GM23248 (cell line): ENCODE results near the gene ZMIZ1. TPM values are rescaled to one million over a fixed set of nuclear protein-coding genes. Genes with fewer than 3 reads are reported as not detected.

Source experiments
- DNase-seq: peaks from one replicate; pipeline ENCODE4 v3.0.0-alpha.2; 2015
- H2AFZ ChIP-seq: fragments of 200-600 bp; sonication (generic); 2 replicates; pipeline ENCODE4 v1.6.1; 2016; ENCODE audit warnings: antibody characterized with exemption
- H3F3A ChIP-seq: fragments of 200-600 bp; sonication (generic); 2 replicates; pipeline ENCODE4 v1.6.1; 2016; ENCODE audit warnings: mild to moderate bottlenecking, antibody characterized with exemption, mixed run types; ENCODE audit not compliant: insufficient read depth
- H3K27ac ChIP-seq: fragments of 200-600 bp; sonication (generic); 2 replicates; pipeline ENCODE4 v1.5.1; 2016; ENCODE audit warnings: mild to moderate bottlenecking
- H3K27me3 ChIP-seq: fragments of 200-600 bp; sonication (generic); replicated peaks from 2 replicates; pipeline ENCODE4 v1.6.1; 2016; ENCODE audit warnings: mild to moderate bottlenecking; ENCODE audit not compliant: insufficient read depth
- H3K36me3 ChIP-seq: fragments of 200-600 bp; sonication (generic); 2 replicates; pipeline ENCODE4 v1.6.1; 2016; ENCODE audit warnings: low read depth, mild to moderate bottlenecking
- H3K4me1 ChIP-seq: fragments of 200-600 bp; sonication (generic); 2 replicates; pipeline ENCODE4 v1.6.1; 2016; ENCODE audit warnings: mild to moderate bottlenecking; ENCODE audit not compliant: insufficient read depth
- H3K4me2 ChIP-seq: fragments of 200-600 bp; sonication (generic); one replicate; pipeline ENCODE4 v1.6.1; 2016; ENCODE audit warnings: mild to moderate bottlenecking; ENCODE audit not compliant: unreplicated experiment
- H3K4me3 ChIP-seq: fragments of 200-600 bp; sonication (generic); 2 replicates; pipeline ENCODE4 v1.5.1; 2016; ENCODE audit warnings: mild to moderate bottlenecking
- H3K79me2 ChIP-seq: fragments of 200-600 bp; sonication (generic); 2 replicates; pipeline ENCODE4 v1.6.1; 2016; ENCODE audit warnings: mild to moderate bottlenecking; ENCODE audit not compliant: insufficient read depth
- H3K9ac ChIP-seq: fragments of 200-600 bp; sonication (generic); 2 replicates; pipeline ENCODE4 v1.6.1; 2016; ENCODE audit warnings: mild to moderate bottlenecking
- H3K9me2 ChIP-seq: fragments of 200-600 bp; sonication (generic); 2 replicates; pipeline ENCODE4 v1.6.1; 2016; ENCODE audit warnings: mixed run types, mild to moderate bottlenecking, moderate library complexity; ENCODE audit not compliant: insufficient read depth
- H3K9me3 ChIP-seq: fragments of 200-600 bp; sonication (generic); one replicate; pipeline ENCODE4 v1.6.1; 2017; ENCODE audit warnings: low read depth
- H4K20me1 ChIP-seq: fragments of 200-600 bp; sonication (generic); 2 replicates; pipeline ENCODE4 v1.6.0; 2016; ENCODE audit not compliant: insufficient read depth
- EZH2 ChIP-seq: fragments of 200-600 bp; sonication (generic); IDR thresholded peaks from 2 replicates; pipeline ENCODE4 v1.6.1; 2018; ENCODE audit warnings: antibody characterized with exemption, mild to moderate bottlenecking; ENCODE audit not compliant: insufficient read depth, poor library complexity, severe bottlenecking
- EZH2phosphoT487 ChIP-seq: fragments of 200-600 bp; sonication (generic); IDR thresholded peaks from 2 replicates; pipeline ENCODE4 v1.6.1; 2018; ENCODE audit warnings: antibody characterized with exemption, moderate library complexity, mild to moderate bottlenecking, low read depth; ENCODE audit not compliant: insufficient read depth
- WGBS, 2 experiments: methylation state at CpG; one replicate each; pipeline ENCODE4 v1.1.6; 2015 to 2017; ENCODE audit warnings: low lambda C conversion rate in 2 of 2, low coverage in 1 of 2; ENCODE audit errors: missing lambda C conversion rate in 2 of 2; 5-methylcytosine and 5-hydroxymethylcytosine counted together
- in situ Hi-C: fragments of 300-500 bp; cut with MboI; formaldehyde crosslinking; loops from 2 replicates; pipeline ENCODE4 v1.15.0; 2020
- polyA plus RNA-seq: library from polyadenylated mRNA; unstranded; fragments of >200 nt; fragmentation: Nextera tagmentation; extraction: Ambion mirVana; gene quantifications from 2 replicates; pipeline ENCODE4 v1.2.1, GENCODE V29; 2016
- total RNA-seq: library from RNA; depleted of rRNA; stranded (reverse); fragments of >200 nt; shearing (Covaris generic); gene quantifications from 2 replicates; pipeline ENCODE4 v1.2.3, GENCODE V29; 2014

The ZMIZ1 gene
- total and polyA plus RNA-seq, 2 experiments from 2014 or later = 21.9 to 28.4 TPM

- no peak for DNase-seq
- H3K27me3 ChIP-seq = no peaks in the 10 kb centered on the region
- no peaks in the 10 kb centered on the region for H3K4me1 ChIP-seq
- H3K4me3 ChIP-seq = no peak overlapping the region
- no peak overlapping the region for H3K4me2 ChIP-seq
- in situ Hi-C loops = no loop called here
- no peak overlapping the region for H3K9ac ChIP-seq
- no peaks in the 10 kb centered on the region; the same call in 1 of the 2 replicates for H4K20me1 ChIP-seq
- H3K79me2 ChIP-seq = peaks cover 99% of the 10 kb centered on the region
- H3F3A ChIP-seq = peaks cover 22% of the 10 kb centered on the region
- H3K36me3 ChIP-seq = no peaks in the 10 kb centered on the region
- no peaks in the 10 kb centered on the region for H3K9me3 ChIP-seq
- H3K9me2 ChIP-seq = no peaks in the 10 kb centered on the region
- H2AFZ ChIP-seq = no peak overlapping the region
- WGBS, 2 experiments = 89 to 91% methylated on average over 10 of the region's 10 CpGs
- no peak overlapping the region for H3K27ac ChIP-seq
- no peak for TF ChIP-seq EZH2phosphoT487
- TF ChIP-seq EZH2 = no peak
Observed at GRCh38 chr10:79258894-79259293, 190.1 kb downstream of the ZMIZ1 start.

GRCh38 chr10:79259834-79260233 is 191.1 kb downstream of the ZMIZ1 start:
- H4K20me1 ChIP-seq = no peaks in the 10 kb centered on the region; the same call in 1 of the 2 replicates
- H3K4me1 ChIP-seq = no peaks in the 10 kb centered on the region
- H3F3A ChIP-seq = peaks cover 22% of the 10 kb centered on the region
- no peaks in the 10 kb centered on the region for H3K9me2 ChIP-seq
- H3K4me2 ChIP-seq = no peak overlapping the region
- in situ Hi-C loops = no loop called here
- H3K79me2 ChIP-seq = peaks cover 99% of the 10 kb centered on the region
- no peak overlapping the region for H3K9ac ChIP-seq
- no peak overlapping the region for H2AFZ ChIP-seq
- no peak for DNase-seq
- H3K4me3 ChIP-seq = no peak overlapping the region
- no peaks in the 10 kb centered on the region for H3K9me3 ChIP-seq
- no peaks in the 10 kb centered on the region for H3K36me3 ChIP-seq
- H3K27me3 ChIP-seq = no peaks in the 10 kb centered on the region
- no peak overlapping the region for H3K27ac ChIP-seq
- 81% methylated on average over 7 of the region's 7 CpGs for WGBS, 2 experiments
- TF ChIP-seq EZH2 = no peak
- no peak for TF ChIP-seq EZH2phosphoT487

GRCh38 chr10:79260811-79261740 is 192.3 kb downstream of the ZMIZ1 start:
- peaks cover 29% of the 10 kb centered on the region for H3F3A ChIP-seq
- H3K27me3 ChIP-seq = no peaks in the 10 kb centered on the region
- WGBS, 2 experiments = 69 to 72% methylated on average over 24 of the region's 24 CpGs
- in situ Hi-C loops = no loop called here
- H3K4me1 ChIP-seq = peaks cover 11% of the 10 kb centered on the region
- H3K4me2 ChIP-seq = no peak overlapping the region
- peaks cover 98% of the 10 kb centered on the region for H3K79me2 ChIP-seq
- no peak for DNase-seq
- H3K9me2 ChIP-seq = no peaks in the 10 kb centered on the region
- H3K27ac ChIP-seq = no peak overlapping the region
- TF ChIP-seq EZH2phosphoT487 (no peak), EZH2 (no peak)
- no peaks in the 10 kb centered on the region; the same call in 1 of the 2 replicates for H4K20me1 ChIP-seq
- no peak overlapping the region for H3K4me3 ChIP-seq
- no peak overlapping the region for H3K9ac ChIP-seq
- H3K36me3 ChIP-seq = no peaks in the 10 kb centered on the region
- no peaks in the 10 kb centered on the region for H3K9me3 ChIP-seq
- no peak overlapping the region for H2AFZ ChIP-seq

GRCh38 chr10:79262131-79262530 is 193.4 kb downstream of the ZMIZ1 start:
- H3K27me3 ChIP-seq = no peaks in the 10 kb centered on the region
- DNase-seq = no peak
- H4K20me1 ChIP-seq = no peaks in the 10 kb centered on the region; the same call in 1 of the 2 replicates
- no peak overlapping the region for H3K4me2 ChIP-seq
- H3K4me1 ChIP-seq = peaks cover 20% of the 10 kb centered on the region
- H3K79me2 ChIP-seq = peaks cover 90% of the 10 kb centered on the region
- H3K36me3 ChIP-seq = no peaks in the 10 kb centered on the region
- no peak overlapping the region for H3K4me3 ChIP-seq
- in situ Hi-C loops = no loop called here
- 95 to 100% methylated on average over 3 of the region's 3 CpGs for WGBS, 2 experiments
- H3K9me2 ChIP-seq = no peaks in the 10 kb centered on the region
- no peak overlapping the region for H2AFZ ChIP-seq
- H3K9ac ChIP-seq = no peak overlapping the region
- peaks cover 36% of the 10 kb centered on the region for H3F3A ChIP-seq
- TF ChIP-seq EZH2 = no peak
- TF ChIP-seq EZH2phosphoT487 = no peak
- H3K27ac ChIP-seq = no peak overlapping the region
- no peaks in the 10 kb centered on the region for H3K9me3 ChIP-seq
